ENCODE measurements around the gene DCST2. TPM values are rescaled to one million over a fixed set of nuclear protein-coding genes. Genes with fewer than 3 reads are reported as not detected.
"Not testable (repeated sequence)": the region's sequence is repeated elsewhere in the genome, so short reads cannot be mapped to it uniquely, and the experiment has no call there.

Gene DCST2
- total RNA-seq, 3 donors from 2014 or later = 1.7 to 3.3 (median 2.3) TPM

DNA sequence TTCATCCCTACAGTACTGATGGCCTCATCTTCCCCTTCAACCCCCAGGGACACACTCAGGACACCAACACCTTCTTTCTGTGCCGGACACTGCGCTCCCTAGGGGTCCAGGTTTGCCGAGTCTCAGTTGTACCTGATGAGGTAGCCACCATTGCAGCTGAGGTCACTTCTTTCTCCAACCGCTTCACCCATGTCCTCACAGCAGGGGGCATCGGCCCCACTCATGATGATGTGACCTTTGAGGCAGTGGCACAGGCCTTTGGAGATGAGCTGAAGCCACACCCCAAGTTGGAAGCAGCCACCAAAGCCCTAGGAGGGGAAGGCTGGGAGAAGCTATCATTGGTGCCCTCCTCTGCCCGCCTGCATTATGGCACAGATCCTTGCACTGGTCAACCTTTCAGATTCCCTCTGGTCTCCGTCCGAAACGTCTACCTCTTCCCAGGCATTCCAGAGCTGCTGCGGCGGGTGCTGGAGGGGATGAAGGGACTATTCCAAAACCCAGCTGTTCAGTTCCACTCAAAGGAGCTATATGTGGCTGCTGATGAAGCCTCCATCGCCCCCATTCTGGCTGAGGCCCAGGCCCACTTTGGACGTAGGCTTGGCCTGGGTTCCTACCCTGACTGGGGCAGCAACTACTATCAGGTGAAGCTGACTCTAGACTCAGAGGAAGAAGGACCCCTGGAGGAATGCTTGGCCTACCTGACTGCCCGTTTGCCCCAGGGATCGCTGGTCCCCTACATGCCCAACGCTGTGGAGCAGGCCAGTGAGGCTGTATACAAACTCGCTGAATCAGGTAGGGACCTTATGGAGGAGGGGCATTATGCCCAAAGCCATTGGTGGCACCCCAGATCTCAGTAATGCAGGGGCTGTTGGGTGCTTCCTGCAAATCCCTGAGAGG, 45.3 kb downstream of the DCST2 start:
- ATAC-seq = no peak
- DNase-seq = peak in 2 of 3 donors; percentile 23 to 38
- Histone ChIP-seq H3K4me1 (ENCODE audit: low read depth) (peaks cover 18% of the 10 kb centered on the region), H3K4me3 (no peak overlapping the region), H3K36me3 (ENCODE audit: low read depth) (no peaks in the 10 kb centered on the region), H3K9me3 (no peaks in the 10 kb centered on the region)
- intact Hi-C loops (cut with DNase I, micrococcal nuclease) = no loop called here
- TF ChIP-seq, protein P1, sequence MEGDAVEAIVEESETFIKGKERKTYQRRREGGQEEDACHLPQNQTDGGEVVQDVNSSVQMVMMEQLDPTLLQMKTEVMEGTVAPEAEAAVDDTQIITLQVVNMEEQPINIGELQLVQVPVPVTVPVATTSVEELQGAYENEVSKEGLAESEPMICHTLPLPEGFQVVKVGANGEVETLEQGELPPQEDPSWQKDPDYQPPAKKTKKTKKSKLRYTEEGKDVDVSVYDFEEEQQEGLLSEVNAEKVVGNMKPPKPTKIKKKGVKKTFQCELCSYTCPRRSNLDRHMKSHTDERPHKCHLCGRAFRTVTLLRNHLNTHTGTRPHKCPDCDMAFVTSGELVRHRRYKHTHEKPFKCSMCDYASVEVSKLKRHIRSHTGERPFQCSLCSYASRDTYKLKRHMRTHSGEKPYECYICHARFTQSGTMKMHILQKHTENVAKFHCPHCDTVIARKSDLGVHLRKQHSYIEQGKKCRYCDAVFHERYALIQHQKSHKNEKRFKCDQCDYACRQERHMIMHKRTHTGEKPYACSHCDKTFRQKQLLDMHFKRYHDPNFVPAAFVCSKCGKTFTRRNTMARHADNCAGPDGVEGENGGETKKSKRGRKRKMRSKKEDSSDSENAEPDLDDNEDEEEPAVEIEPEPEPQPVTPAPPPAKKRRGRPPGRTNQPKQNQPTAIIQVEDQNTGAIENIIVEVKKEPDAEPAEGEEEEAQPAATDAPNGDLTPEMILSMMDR (IDR thresholded peaks at IDR 0.05) = no peak

DNA sequence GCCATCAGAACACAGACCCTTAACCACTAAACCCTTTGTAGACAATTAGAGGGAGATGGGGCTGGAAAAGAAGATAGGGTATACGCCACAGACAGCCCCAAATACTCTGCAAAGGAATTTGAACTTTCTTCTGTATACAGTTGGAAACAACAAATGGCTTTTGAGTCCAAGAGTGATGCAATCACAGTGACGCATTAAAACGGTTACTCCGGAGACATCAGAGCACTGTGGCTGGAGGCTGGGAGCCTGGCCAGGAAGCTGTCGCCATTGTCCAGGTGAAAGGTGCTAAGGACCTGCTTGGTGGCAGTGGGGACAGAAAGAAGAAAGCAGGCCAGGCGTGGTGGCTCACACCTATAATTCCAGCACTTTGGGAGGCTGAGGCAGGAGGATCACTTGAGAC, 46.3 kb downstream of the DCST2 start:
- TF ChIP-seq, protein P1 (IDR thresholded peaks at IDR 0.05) = no peak
- Histone ChIP-seq H3K36me3 (ENCODE audit: low read depth) (no peaks in the 10 kb centered on the region), H3K4me3 (no peak overlapping the region), H3K4me1 (ENCODE audit: low read depth) (peaks cover 18% of the 10 kb centered on the region), H3K9me3 (no peaks in the 10 kb centered on the region)
- intact Hi-C loops (cut with DNase I, micrococcal nuclease) = no loop called here
- DNase-seq = peak in 1 of 3 donors; percentile 38
- ATAC-seq = no peak

DNA sequence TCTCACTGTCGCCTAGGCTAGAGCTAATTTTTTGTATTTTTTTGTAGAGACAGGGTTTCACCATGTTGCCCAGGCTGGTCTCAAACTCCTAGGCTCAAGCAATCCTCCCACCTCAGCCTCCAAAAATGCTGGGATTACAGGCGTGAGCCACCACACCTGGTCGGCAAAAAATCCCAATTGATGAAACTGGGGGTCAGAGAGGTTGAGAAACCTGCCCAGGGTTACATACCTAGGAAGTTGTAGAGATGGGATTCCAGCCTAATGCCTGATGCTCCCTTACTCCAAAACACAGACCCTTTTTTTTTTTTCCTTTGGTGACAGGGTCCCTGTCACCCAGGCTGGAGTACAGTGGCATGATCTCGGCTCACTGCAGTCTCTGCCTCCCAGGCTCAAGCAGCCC, 46.8 kb downstream of the DCST2 start:
- H3K36me3 ChIP-seq (ENCODE audit: low read depth); intact Hi-C loops (cut with DNase I, micrococcal nuclease); DNase-seq; H3K9me3 ChIP-seq; ATAC-seq; H3K4me3 ChIP-seq: not testable (repeated sequence)
- peaks cover 18% of the 10 kb centered on the region for H3K4me1 ChIP-seq (ENCODE audit: low read depth)

DNA sequence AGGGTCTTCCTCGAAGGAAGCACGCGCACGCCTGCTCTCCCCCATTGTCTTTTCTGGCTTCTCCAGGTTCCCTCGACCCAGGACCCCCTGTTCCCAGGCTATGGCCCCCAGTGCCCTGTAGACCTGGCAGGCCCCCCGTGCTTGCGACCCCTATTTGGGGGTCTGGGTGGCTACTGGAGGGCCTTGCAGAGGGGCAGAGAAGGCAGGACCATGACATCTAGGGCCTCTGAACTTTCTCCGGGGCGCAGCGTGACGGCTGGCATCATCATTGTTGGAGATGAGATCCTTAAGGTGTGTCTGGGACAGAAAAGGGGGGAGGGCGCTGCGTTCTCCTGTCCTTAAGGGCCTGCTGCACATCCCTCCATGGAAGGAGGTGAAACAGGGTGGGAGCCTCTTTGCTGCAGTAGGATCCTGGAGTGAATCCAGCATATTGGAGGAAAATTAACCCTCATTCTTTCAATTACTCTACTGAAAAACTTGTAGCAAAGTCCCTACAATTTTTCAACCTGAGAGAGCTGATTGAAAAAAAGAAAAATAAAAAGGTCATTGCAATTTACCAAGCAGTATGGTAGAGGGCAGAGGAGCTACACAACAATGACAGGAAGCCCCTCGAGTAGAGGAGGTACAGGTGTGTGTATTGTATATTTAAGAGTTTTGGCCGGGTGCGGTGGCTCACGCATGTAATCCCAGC, 49.7 kb downstream of the DCST2 start:
- peak overlapping the region; percentile 50 for H3K4me3 ChIP-seq
- no peaks in the 10 kb centered on the region for H3K9me3 ChIP-seq
- H3K4me1 ChIP-seq (ENCODE audit: low read depth) = peaks cover 11% of the 10 kb centered on the region
- peak in 2 of 3 donors; percentile 42 to 55 for DNase-seq
- intact Hi-C loops (cut with DNase I, micrococcal nuclease) = no loop called here
- TF ChIP-seq, protein P1 (IDR thresholded peaks at IDR 0.05) = no peak
- H3K36me3 ChIP-seq (ENCODE audit: low read depth) = no peaks in the 10 kb centered on the region
- no peak for ATAC-seq

DNA sequence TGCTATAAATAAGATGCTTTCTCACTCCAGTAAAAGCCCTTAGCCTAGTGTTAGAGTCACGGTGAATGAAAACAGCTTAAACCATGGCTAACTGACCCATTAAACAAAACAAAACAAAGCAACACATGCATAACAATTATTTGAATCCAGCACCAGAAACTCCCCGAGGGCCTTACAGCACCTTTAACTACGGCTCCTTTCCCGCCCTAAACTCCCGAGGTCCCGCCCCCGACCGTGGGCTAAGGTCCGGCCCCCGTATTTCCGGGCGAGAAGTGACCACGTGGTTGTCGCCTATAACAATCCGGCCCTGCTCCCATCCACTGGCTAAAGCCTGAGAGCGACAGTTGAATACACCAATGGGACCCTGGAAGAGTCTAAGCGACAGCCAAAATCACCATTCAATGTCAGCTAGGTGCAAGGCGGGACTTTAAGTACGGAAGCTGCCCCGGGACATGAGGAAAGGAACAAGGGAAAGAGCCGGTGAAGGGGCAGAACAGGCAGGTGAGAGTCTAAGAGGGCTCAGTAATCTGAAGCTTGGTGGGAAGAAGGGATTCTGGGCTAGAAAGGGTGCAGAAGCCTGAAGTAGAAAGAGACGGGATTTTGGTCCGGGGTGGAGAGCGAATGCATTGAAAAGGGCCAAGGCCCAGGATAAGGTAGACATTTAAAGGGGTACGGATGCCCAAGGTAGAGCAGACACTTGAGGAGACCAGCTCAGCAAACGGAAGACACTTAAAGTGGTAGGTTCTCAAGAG, 50.5 kb downstream of the DCST2 start, which contains the start of gene FLAD1:
Gene FLAD1, plus strand, starts transcription at position 448 of the 752 bp plus-strand sequence. CDS start 351 bp downstream, outside the sequence.
- intact Hi-C loops (cut with DNase I, micrococcal nuclease) = no loop called here
- Histone ChIP-seq H3K4me1 (ENCODE audit: low read depth) (peaks cover 11% of the 10 kb centered on the region), H3K9me3 (no peaks in the 10 kb centered on the region), H3K4me3 (peak within 1 kb of the TSS; percentile 50), H3K36me3 (ENCODE audit: low read depth) (no peaks in the 10 kb centered on the region)
- TF ChIP-seq, protein P1 (IDR thresholded peaks at IDR 0.05) = no peak
- DNase-seq (peak; percentile 95 to 99 (median 96)), ATAC-seq (peak; percentile 99)
